ENCODE measurements around the gene NPHP4. TPM values are rescaled to one million over a fixed set of nuclear protein-coding genes. Genes with fewer than 3 reads are reported as not detected.

NPHP4 gene
- total and polyA plus RNA-seq, 4 donors = 1.7 to 5.6 (median 3.5) TPM

DNA sequence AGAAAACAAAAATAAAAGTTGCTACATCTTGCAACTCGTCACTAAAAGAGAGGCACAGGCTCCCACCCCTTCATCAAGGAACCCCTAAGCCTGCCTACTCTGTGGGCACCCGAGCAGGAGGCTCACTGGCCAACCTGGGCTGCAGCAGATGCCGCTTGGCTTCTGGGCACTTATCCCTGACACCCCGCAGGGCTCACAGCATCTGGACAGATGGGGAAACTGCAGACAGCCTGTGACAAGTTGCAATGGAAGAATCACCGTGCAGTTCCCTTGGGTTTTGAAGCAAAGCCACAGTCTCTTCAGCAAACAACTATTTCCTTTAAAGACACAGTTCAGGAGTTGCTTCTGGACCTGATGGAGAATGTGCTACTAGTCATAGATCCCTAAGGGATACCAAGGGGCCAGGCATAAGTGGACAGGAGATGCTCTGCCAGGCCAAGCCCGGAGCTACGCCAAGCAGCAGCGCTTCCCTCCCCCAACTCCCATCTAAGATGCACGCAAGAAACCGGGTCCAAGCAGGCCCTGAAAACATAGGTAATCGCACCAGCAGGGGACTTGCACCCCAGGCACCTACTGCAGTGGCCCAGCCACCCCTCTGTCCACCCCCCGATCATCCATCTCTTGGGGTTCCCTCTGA is 170.6 kb downstream of the NPHP4 start:
- no peak for DNase-seq (ENCODE audit: low spot score)
- Histone ChIP-seq H3K27me3 (ENCODE audit: control insufficient read depth in 4 of 4, insufficient read depth in 4 of 4, low read length in 3 of 4) (no peaks in the 10 kb centered on the region), H3K9me3 (ENCODE audit: control insufficient read depth in 4 of 4, low read length in 3 of 4) (no peaks in the 10 kb centered on the region), H3K4me1 (ENCODE audit: control insufficient read depth in 4 of 4, insufficient read depth in 4 of 4, low read length in 3 of 4) (no peaks in the 10 kb centered on the region), H3K9ac (ENCODE audit: low read depth in 1 of 2, low read length in 2 of 2) (no peak overlapping the region), H3K4me3 (ENCODE audit: low read depth in 1 of 3, low read length in 3 of 3) (no peak overlapping the region), H3K36me3 (ENCODE audit: control insufficient read depth in 4 of 4, insufficient read depth in 3 of 4, low read depth in 1 of 4, low read length in 3 of 4) (no peaks in the 10 kb centered on the region), H3K27ac (ENCODE audit: low read depth in 1 of 2, low read length in 2 of 2) (no peak overlapping the region)
- WGBS = 72% methylated on average over 12 of the region's 12 CpGs
- TF ChIP-seq FOXA2 (IDR thresholded peaks at IDR 0.05) (no peak), GABPA (IDR thresholded peaks at IDR 0.05 in 1 of 2, conservative IDR thresholded peaks at IDR 0.05 in 1 of 2) (no peak), TAF1 (conservative IDR thresholded peaks at IDR 0.05) (no peak), HNF4G (IDR thresholded peaks at IDR 0.05) (no peak), JUND (IDR thresholded peaks at IDR 0.05) (no peak), HNF4A (conservative IDR thresholded peaks at IDR 0.05) (no peak), FOXA1 (IDR thresholded peaks at IDR 0.05) (no peak), YY1 (IDR thresholded peaks at IDR 0.05) (no peak)
- TF ChIP-seq, protein P1, sequence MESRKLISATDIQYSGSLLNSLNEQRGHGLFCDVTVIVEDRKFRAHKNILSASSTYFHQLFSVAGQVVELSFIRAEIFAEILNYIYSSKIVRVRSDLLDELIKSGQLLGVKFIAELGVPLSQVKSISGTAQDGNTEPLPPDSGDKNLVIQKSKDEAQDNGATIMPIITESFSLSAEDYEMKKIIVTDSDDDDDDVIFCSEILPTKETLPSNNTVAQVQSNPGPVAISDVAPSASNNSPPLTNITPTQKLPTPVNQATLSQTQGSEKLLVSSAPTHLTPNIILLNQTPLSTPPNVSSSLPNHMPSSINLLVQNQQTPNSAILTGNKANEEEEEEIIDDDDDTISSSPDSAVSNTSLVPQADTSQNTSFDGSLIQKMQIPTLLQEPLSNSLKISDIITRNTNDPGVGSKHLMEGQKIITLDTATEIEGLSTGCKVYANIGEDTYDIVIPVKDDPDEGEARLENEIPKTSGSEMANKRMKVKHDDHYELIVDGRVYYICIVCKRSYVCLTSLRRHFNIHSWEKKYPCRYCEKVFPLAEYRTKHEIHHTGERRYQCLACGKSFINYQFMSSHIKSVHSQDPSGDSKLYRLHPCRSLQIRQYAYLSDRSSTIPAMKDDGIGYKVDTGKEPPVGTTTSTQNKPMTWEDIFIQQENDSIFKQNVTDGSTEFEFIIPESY (IDR thresholded peaks at IDR 0.05) = no peak
- TF ChIP-seq, protein P2, sequence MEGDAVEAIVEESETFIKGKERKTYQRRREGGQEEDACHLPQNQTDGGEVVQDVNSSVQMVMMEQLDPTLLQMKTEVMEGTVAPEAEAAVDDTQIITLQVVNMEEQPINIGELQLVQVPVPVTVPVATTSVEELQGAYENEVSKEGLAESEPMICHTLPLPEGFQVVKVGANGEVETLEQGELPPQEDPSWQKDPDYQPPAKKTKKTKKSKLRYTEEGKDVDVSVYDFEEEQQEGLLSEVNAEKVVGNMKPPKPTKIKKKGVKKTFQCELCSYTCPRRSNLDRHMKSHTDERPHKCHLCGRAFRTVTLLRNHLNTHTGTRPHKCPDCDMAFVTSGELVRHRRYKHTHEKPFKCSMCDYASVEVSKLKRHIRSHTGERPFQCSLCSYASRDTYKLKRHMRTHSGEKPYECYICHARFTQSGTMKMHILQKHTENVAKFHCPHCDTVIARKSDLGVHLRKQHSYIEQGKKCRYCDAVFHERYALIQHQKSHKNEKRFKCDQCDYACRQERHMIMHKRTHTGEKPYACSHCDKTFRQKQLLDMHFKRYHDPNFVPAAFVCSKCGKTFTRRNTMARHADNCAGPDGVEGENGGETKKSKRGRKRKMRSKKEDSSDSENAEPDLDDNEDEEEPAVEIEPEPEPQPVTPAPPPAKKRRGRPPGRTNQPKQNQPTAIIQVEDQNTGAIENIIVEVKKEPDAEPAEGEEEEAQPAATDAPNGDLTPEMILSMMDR (IDR thresholded peaks at IDR 0.05; ENCODE audit: low read depth, low read length, missing input control) = no peak
- TF ChIP-seq, protein P3, sequence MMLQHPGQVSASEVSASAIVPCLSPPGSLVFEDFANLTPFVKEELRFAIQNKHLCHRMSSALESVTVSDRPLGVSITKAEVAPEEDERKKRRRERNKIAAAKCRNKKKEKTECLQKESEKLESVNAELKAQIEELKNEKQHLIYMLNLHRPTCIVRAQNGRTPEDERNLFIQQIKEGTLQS (IDR thresholded peaks at IDR 0.05) = no peak
- TF ChIP-seq, protein P4, sequence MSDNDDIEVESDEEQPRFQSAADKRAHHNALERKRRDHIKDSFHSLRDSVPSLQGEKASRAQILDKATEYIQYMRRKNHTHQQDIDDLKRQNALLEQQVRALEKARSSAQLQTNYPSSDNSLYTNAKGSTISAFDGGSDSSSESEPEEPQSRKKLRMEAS (IDR thresholded peaks at IDR 0.05) = no peak

DNA sequence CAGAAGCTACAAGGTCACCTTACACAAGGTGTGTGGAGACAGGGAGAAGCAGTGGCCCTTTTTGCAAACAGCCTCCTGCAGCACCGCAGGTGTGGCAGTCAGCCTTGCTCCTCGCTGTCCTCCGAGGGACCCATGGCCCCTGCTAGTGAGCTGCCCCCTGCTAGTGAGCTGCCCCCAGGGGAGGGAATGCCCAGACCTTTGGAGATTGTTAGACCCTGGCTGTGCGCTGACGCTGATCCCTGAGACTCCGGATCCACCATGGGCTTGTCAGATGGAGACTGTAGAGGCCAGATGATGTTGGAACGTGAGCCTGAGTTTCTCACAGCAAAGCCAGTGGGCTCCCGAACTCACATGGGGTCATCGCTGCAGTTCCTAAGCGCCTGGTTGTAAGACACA is 172.2 kb downstream of the NPHP4 start:
- Histone ChIP-seq H3K4me3 (ENCODE audit: low read depth in 1 of 3, low read length in 3 of 3) (no peak overlapping the region), H3K4me1 (ENCODE audit: control insufficient read depth in 4 of 4, insufficient read depth in 4 of 4, low read length in 3 of 4) (no peaks in the 10 kb centered on the region), H3K27ac (ENCODE audit: low read depth in 1 of 2, low read length in 2 of 2) (no peak overlapping the region), H3K36me3 (ENCODE audit: control insufficient read depth in 4 of 4, insufficient read depth in 3 of 4, low read depth in 1 of 4, low read length in 3 of 4) (no peaks in the 10 kb centered on the region), H3K9me3 (ENCODE audit: control insufficient read depth in 4 of 4, low read length in 3 of 4) (no peaks in the 10 kb centered on the region), H3K9ac (ENCODE audit: low read depth in 1 of 2, low read length in 2 of 2) (no peak overlapping the region), H3K27me3 (ENCODE audit: control insufficient read depth in 4 of 4, insufficient read depth in 4 of 4, low read length in 3 of 4) (peaks cover 0 to 3% (median 1%) of the 10 kb centered on the region in 4 donors)
- no peak for DNase-seq (ENCODE audit: low spot score)
- WGBS = 86% methylated on average over 10 of the region's 10 CpGs
- TF ChIP-seq, protein P1 (IDR thresholded peaks at IDR 0.05) = no peak
- TF ChIP-seq TAF1 (conservative IDR thresholded peaks at IDR 0.05) = no peak
- TF ChIP-seq HNF4A (conservative IDR thresholded peaks at IDR 0.05) = no peak
- no peak for TF ChIP-seq NR2F2 (IDR thresholded peaks at IDR 0.05)
- TF ChIP-seq, protein P5, sequence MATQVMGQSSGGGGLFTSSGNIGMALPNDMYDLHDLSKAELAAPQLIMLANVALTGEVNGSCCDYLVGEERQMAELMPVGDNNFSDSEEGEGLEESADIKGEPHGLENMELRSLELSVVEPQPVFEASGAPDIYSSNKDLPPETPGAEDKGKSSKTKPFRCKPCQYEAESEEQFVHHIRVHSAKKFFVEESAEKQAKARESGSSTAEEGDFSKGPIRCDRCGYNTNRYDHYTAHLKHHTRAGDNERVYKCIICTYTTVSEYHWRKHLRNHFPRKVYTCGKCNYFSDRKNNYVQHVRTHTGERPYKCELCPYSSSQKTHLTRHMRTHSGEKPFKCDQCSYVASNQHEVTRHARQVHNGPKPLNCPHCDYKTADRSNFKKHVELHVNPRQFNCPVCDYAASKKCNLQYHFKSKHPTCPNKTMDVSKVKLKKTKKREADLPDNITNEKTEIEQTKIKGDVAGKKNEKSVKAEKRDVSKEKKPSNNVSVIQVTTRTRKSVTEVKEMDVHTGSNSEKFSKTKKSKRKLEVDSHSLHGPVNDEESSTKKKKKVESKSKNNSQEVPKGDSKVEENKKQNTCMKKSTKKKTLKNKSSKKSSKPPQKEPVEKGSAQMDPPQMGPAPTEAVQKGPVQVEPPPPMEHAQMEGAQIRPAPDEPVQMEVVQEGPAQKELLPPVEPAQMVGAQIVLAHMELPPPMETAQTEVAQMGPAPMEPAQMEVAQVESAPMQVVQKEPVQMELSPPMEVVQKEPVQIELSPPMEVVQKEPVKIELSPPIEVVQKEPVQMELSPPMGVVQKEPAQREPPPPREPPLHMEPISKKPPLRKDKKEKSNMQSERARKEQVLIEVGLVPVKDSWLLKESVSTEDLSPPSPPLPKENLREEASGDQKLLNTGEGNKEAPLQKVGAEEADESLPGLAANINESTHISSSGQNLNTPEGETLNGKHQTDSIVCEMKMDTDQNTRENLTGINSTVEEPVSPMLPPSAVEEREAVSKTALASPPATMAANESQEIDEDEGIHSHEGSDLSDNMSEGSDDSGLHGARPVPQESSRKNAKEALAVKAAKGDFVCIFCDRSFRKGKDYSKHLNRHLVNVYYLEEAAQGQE (IDR thresholded peaks at IDR 0.05) = no peak
- no peak for TF ChIP-seq FOXA1 (IDR thresholded peaks at IDR 0.05)
- no peak for TF ChIP-seq SP1 (IDR thresholded peaks at IDR 0.05)
- TF ChIP-seq RXRA (IDR thresholded peaks at IDR 0.05) = no peak
- TF ChIP-seq, protein P3 (IDR thresholded peaks at IDR 0.05) = no peak
- TF ChIP-seq FOXA2 (IDR thresholded peaks at IDR 0.05) = no peak
- no peak for TF ChIP-seq YY1 (IDR thresholded peaks at IDR 0.05)
- no peak for TF ChIP-seq RAD21 (IDR thresholded peaks at IDR 0.05)
- TF ChIP-seq, protein P2 (IDR thresholded peaks at IDR 0.05; ENCODE audit: low read depth, low read length, missing input control) = no peak
- TF ChIP-seq, protein P4 (IDR thresholded peaks at IDR 0.05) = no peak
- no peak for TF ChIP-seq HNF4G (IDR thresholded peaks at IDR 0.05)

Measured in liver (tissue), 9 donors.